GM23338 (cell line): ENCODE results near the gene SNX1. TPM values are rescaled to one million over a fixed set of nuclear protein-coding genes. Genes with fewer than 3 reads are reported as not detected.

ENCODE experiments used
- ATAC-seq: fragments of 200-7000 bp; cut with Tn5 transposase; 3 replicates; pipeline ENCODE4 v1.9.1; 2020
- DNase-seq: peaks from one replicate; pipeline ENCODE4 v3.0.0-alpha.2; 2015; ENCODE audit warnings: low spot score
- H2AFZ ChIP-seq: fragments of 200-600 bp; sonication (generic); 2 replicates; pipeline ENCODE4 v1.8.0; 2016; ENCODE audit warnings: antibody characterized with exemption, mild to moderate bottlenecking, moderate library complexity
- H3F3A ChIP-seq: fragments of 200-600 bp; sonication (generic); replicated peaks from 2 replicates; pipeline ENCODE4 v1.8.0; 2017; ENCODE audit warnings: antibody characterized with exemption, mixed run types, low read depth
- H3K27ac ChIP-seq: fragments of 200-600 bp; sonication (generic); 2 replicates; pipeline ENCODE4 v1.6.1; 2016; ENCODE audit warnings: low read depth
- H3K27me3 ChIP-seq: fragments of 200-600 bp; sonication (generic); 2 replicates; pipeline ENCODE4 v1.8.0; 2016; ENCODE audit warnings: mild to moderate bottlenecking, mixed run types, moderate library complexity; ENCODE audit not compliant: insufficient read depth
- H3K36me3 ChIP-seq: fragments of 200-600 bp; sonication (generic); 2 replicates; pipeline ENCODE4 v1.8.0; 2016; ENCODE audit warnings: mild to moderate bottlenecking; ENCODE audit not compliant: insufficient read depth
- H3K4me1 ChIP-seq: fragments of 200-600 bp; sonication (generic); 2 replicates; pipeline ENCODE4 v1.8.0; 2016; ENCODE audit warnings: mild to moderate bottlenecking, moderate library complexity; ENCODE audit not compliant: insufficient read depth
- H3K4me2 ChIP-seq: fragments of 200-600 bp; sonication (generic); 2 replicates; pipeline ENCODE4 v1.7.1; 2017; ENCODE audit warnings: mixed run types
- H3K4me3 ChIP-seq: fragments of 200-600 bp; sonication (generic); 2 replicates; pipeline ENCODE4 v1.6.1; 2016; ENCODE audit warnings: mixed run types
- H3K79me2 ChIP-seq: fragments of 200-600 bp; sonication (generic); replicated peaks from 2 replicates; pipeline ENCODE4 v1.8.0; 2017; ENCODE audit warnings: mild to moderate bottlenecking; ENCODE audit not compliant: insufficient read depth
- H3K9me2 ChIP-seq: fragments of 200-600 bp; sonication (generic); 2 replicates; pipeline ENCODE4 v1.8.0; 2017; ENCODE audit not compliant: insufficient read depth
- H4K20me1 ChIP-seq: fragments of 200-600 bp; sonication (generic); replicated peaks from 2 replicates; pipeline ENCODE4 v1.8.0; 2017; ENCODE audit warnings: mild to moderate bottlenecking; ENCODE audit not compliant: insufficient read depth
- H3K27ac Mint-ChIP-seq: 2 replicates; pipeline ENCODE4 v1.8.0; 2020; ENCODE audit warnings: inconsistent platforms, mild to moderate bottlenecking, moderate library complexity, mixed read lengths
- H3K27me3 Mint-ChIP-seq: 3 replicates; pipeline ENCODE4 v1.8.0; 2022; ENCODE audit warnings: low read depth, mild to moderate bottlenecking, moderate library complexity, mixed read lengths, inconsistent platforms; ENCODE audit not compliant: insufficient read depth, poor library complexity
- H3K36me3 Mint-ChIP-seq: 3 replicates; pipeline ENCODE4 v1.8.0; 2021; ENCODE audit warnings: low read depth, mild to moderate bottlenecking, inconsistent platforms, moderate library complexity, mixed read lengths
- H3K4me1 Mint-ChIP-seq: 3 replicates; pipeline ENCODE4 v1.8.0; 2020; ENCODE audit warnings: mild to moderate bottlenecking, inconsistent platforms, mixed read lengths
- H3K4me3 Mint-ChIP-seq: 3 replicates; pipeline ENCODE4 v1.8.0; 2021; ENCODE audit warnings: moderate library complexity, mild to moderate bottlenecking, inconsistent platforms, mixed read lengths
- H3K9me3 Mint-ChIP-seq: 3 replicates; pipeline ENCODE4 v1.8.0; 2020; ENCODE audit warnings: moderate library complexity, mild to moderate bottlenecking, inconsistent platforms, mixed read lengths
- CREB1 ChIP-seq: fragments of 250-450 bp; sonication (Bioruptor Pico); IDR thresholded peaks from 2 replicates; pipeline ENCODE4 v1.5.0; 2020; ENCODE audit warnings: low read depth, mild to moderate bottlenecking, moderate library complexity
- EZH2 ChIP-seq: fragments of 200-600 bp; sonication (generic); IDR thresholded peaks from one replicate; pipeline ENCODE4 v1.8.0; 2017; ENCODE audit warnings: antibody characterized with exemption, mild to moderate bottlenecking, low read depth; ENCODE audit not compliant: unreplicated experiment
- EZH2phosphoT487 ChIP-seq: fragments of 200-600 bp; sonication (generic); IDR thresholded peaks from one replicate; pipeline ENCODE4 v1.8.1; 2018; ENCODE audit warnings: antibody characterized with exemption; ENCODE audit not compliant: unreplicated experiment
- JUNB ChIP-seq: IDR thresholded peaks from one replicate; pipeline ENCODE4 v1.6.1; 2016; ENCODE audit warnings: antibody characterized with exemption; ENCODE audit not compliant: unreplicated experiment
- NANOG ChIP-seq: IDR thresholded peaks from 2 replicates; pipeline ENCODE4 v1.6.1; 2016; ENCODE audit warnings: antibody characterized with exemption, borderline replicate concordance
- POLR2AphosphoS5 ChIP-seq: IDR thresholded peaks from 2 replicates; pipeline ENCODE4 v1.6.1; 2016; ENCODE audit warnings: antibody characterized with exemption, low read depth
- STAT1 ChIP-seq: IDR thresholded peaks from one replicate; pipeline ENCODE4 v1.6.1; 2016; ENCODE audit warnings: antibody characterized with exemption; ENCODE audit not compliant: unreplicated experiment
- ZNF114 ChIP-seq: fragments of 250-450 bp; sonication (Bioruptor Pico); IDR thresholded peaks from 2 replicates; pipeline ENCODE4 v1.5.0; 2020; ENCODE audit warnings: mild to moderate bottlenecking, moderate library complexity
- ZNF331 ChIP-seq: fragments of 250-450 bp; sonication (Bioruptor Pico); IDR thresholded peaks from 2 replicates; pipeline ENCODE4 v1.5.0; 2020; ENCODE audit warnings: low read depth, mild to moderate bottlenecking, moderate library complexity
- polyA plus RNA-seq: library from polyadenylated mRNA; unstranded; fragments of >200 nt; fragmentation: Nextera tagmentation; extraction: Ambion mirVana; gene quantifications from 2 replicates; pipeline ENCODE4 v1.2.1, GENCODE V29; 2016
- total RNA-seq: library from RNA; depleted of rRNA; stranded (reverse); fragments of >200 nt; shearing (Covaris generic); gene quantifications from 2 replicates; pipeline ENCODE4 v1.2.3, GENCODE V29; 2014
- TF ChIP-seq, protein P1 (sequence below): fragments of 250-450 bp; sonication (Bioruptor Pico); IDR thresholded peaks from 2 replicates; pipeline ENCODE4 v1.5.0; 2020; ENCODE audit warnings: mild to moderate bottlenecking, moderate library complexity
- TF ChIP-seq, protein P2 (sequence below): IDR thresholded peaks from 2 replicates; pipeline ENCODE4 v1.6.1; 2016; ENCODE audit warnings: antibody characterized with exemption
- TF ChIP-seq, protein P3 (sequence below): IDR thresholded peaks from one replicate; pipeline ENCODE4 v1.6.1; 2018; ENCODE audit warnings: antibody characterized with exemption; ENCODE audit not compliant: unreplicated experiment
- TF ChIP-seq, protein P4 (sequence below), 2 experiments: fragments of 200-600 bp in 1 of 2; sonication (generic) in 1 of 2; conservative IDR thresholded peaks; 2 replicates each; pipeline versions ENCODE4 v1.5.1 to v1.6.1; 2016 to 2017; ENCODE audit warnings: antibody characterized with exemption in 2 of 2, low read depth in 2 of 2, mild to moderate bottlenecking in 2 of 2, moderate library complexity in 1 of 2

Gene SNX1
- total and polyA plus RNA-seq, 2 experiments from 2014 or later, result 33.3 to 33.8 TPM

DNA sequence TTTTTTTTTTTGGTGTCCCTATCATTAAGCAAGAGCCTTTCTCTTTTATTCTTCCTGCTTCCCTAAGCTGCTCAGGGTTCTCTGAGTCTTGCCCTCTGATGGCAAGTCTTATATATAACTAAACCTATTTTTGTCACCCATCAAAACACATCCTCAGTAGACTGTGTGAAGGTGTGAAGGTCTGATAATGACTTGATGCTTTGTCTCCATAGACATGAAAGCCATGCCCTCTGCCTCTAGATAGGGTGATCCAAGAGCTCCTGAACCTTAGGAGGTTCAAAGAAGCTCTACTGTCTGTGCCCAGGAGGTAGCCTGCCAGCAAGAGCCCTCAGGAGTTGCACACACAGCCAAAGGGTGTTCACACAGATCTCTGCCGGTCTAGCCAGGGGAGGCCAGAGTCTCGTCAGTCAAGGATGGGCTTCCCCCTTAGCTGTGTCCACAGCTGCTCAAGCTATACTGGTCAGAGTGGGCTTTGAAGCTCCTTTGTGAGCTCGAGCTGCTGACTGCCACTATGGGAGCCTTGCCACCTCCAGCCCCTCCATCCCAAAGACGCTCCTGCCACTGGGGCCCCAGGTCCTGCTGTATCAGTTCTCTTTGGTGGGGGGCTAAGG lies 42.7 kb downstream of the SNX1 start:
- Mint-ChIP-seq H3K9me3 (no peaks in the 10 kb centered on the region; the same call in 2 of the 3 replicates), H3K4me3 (no peak overlapping the region), H3K4me1 (peaks cover 6% of the 10 kb centered on the region; the same call in 2 of the 3 replicates), H3K36me3 (peaks cover 34% of the 10 kb centered on the region), H3K27me3 (peaks cover 6% of the 10 kb centered on the region), H3K27ac (no peak overlapping the region)
- Histone ChIP-seq H3K36me3 (0 out of 2 replicates have a peak, but pooled peaks cover 3% of the 10 kb centered on the region), H3F3A (peaks cover 4% of the 10 kb centered on the region; the same call in 1 of the 2 replicates), H4K20me1 (no peaks in the 10 kb centered on the region; the same call in 1 of the 2 replicates), H2AFZ (no peak overlapping the region), H3K27me3 (no peaks in the 10 kb centered on the region), H3K4me3 (no peak overlapping the region), H3K9me2 (no peaks in the 10 kb centered on the region), H3K27ac (no peak overlapping the region), H3K4me1 (peaks cover 3% of the 10 kb centered on the region; the same call in 1 of the 2 replicates), H3K79me2 (no peaks in the 10 kb centered on the region), H3K4me2 (no peak overlapping the region)
- DNase-seq (no peak), ATAC-seq (no peak)
- TF ChIP-seq, protein P1, sequence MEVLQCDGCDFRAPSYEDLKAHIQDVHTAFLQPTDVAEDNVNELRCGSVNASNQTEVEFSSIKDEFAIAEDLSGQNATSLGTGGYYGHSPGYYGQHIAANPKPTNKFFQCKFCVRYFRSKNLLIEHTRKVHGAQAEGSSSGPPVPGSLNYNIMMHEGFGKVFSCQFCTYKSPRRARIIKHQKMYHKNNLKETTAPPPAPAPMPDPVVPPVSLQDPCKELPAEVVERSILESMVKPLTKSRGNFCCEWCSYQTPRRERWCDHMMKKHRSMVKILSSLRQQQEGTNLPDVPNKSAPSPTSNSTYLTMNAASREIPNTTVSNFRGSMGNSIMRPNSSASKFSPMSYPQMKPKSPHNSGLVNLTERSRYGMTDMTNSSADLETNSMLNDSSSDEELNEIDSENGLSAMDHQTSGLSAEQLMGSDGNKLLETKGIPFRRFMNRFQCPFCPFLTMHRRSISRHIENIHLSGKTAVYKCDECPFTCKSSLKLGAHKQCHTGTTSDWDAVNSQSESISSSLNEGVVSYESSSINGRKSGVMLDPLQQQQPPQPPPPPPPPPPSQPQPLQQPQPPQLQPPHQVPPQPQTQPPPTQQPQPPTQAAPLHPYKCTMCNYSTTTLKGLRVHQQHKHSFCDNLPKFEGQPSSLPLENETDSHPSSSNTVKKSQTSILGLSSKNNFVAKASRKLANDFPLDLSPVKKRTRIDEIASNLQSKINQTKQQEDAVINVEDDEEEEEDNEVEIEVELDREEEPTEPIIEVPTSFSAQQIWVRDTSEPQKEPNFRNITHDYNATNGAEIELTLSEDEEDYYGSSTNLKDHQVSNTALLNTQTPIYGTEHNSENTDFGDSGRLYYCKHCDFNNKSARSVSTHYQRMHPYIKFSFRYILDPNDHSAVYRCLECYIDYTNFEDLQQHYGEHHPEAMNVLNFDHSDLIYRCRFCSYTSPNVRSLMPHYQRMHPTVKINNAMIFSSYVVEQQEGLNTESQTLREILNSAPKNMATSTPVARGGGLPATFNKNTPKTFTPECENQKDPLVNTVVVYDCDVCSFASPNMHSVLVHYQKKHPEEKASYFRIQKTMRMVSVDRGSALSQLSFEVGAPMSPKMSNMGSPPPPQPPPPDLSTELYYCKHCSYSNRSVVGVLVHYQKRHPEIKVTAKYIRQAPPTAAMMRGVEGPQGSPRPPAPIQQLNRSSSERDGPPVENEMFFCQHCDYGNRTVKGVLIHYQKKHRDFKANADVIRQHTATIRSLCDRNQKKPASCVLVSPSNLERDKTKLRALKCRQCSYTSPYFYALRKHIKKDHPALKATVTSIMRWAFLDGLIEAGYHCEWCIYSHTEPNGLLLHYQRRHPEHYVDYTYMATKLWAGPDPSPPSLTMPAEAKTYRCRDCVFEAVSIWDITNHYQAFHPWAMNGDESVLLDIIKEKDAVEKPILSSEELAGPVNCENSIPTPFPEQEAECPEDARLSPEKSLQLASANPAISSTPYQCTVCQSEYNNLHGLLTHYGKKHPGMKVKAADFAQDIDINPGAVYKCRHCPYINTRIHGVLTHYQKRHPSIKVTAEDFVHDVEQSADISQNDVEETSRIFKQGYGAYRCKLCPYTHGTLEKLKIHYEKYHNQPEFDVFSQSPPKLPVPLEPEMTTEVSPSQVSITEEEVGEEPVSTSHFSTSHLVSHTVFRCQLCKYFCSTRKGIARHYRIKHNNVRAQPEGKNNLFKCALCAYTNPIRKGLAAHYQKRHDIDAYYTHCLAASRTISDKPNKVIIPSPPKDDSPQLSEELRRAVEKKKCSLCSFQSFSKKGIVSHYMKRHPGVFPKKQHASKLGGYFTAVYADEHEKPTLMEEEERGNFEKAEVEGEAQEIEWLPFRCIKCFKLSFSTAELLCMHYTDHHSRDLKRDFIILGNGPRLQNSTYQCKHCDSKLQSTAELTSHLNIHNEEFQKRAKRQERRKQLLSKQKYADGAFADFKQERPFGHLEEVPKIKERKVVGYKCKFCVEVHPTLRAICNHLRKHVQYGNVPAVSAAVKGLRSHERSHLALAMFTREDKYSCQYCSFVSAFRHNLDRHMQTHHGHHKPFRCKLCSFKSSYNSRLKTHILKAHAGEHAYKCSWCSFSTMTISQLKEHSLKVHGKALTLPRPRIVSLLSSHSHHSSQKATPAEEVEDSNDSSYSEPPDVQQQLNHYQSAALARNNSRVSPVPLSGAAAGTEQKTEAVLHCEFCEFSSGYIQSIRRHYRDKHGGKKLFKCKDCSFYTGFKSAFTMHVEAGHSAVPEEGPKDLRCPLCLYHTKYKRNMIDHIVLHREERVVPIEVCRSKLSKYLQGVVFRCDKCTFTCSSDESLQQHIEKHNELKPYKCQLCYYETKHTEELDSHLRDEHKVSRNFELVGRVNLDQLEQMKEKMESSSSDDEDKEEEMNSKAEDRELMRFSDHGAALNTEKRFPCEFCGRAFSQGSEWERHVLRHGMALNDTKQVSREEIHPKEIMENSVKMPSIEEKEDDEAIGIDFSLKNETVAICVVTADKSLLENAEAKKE, result no peak
- no peak for TF ChIP-seq CREB1 (CRISPR knock-in tag)
- no peak for TF ChIP-seq EZH2
- no peak for TF ChIP-seq ZNF331 (CRISPR knock-in tag)
- TF ChIP-seq, protein P2, sequence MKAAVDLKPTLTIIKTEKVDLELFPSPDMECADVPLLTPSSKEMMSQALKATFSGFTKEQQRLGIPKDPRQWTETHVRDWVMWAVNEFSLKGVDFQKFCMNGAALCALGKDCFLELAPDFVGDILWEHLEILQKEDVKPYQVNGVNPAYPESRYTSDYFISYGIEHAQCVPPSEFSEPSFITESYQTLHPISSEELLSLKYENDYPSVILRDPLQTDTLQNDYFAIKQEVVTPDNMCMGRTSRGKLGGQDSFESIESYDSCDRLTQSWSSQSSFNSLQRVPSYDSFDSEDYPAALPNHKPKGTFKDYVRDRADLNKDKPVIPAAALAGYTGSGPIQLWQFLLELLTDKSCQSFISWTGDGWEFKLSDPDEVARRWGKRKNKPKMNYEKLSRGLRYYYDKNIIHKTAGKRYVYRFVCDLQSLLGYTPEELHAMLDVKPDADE, result no peak
- no peak for TF ChIP-seq EZH2phosphoT487
- TF ChIP-seq, protein P3, sequence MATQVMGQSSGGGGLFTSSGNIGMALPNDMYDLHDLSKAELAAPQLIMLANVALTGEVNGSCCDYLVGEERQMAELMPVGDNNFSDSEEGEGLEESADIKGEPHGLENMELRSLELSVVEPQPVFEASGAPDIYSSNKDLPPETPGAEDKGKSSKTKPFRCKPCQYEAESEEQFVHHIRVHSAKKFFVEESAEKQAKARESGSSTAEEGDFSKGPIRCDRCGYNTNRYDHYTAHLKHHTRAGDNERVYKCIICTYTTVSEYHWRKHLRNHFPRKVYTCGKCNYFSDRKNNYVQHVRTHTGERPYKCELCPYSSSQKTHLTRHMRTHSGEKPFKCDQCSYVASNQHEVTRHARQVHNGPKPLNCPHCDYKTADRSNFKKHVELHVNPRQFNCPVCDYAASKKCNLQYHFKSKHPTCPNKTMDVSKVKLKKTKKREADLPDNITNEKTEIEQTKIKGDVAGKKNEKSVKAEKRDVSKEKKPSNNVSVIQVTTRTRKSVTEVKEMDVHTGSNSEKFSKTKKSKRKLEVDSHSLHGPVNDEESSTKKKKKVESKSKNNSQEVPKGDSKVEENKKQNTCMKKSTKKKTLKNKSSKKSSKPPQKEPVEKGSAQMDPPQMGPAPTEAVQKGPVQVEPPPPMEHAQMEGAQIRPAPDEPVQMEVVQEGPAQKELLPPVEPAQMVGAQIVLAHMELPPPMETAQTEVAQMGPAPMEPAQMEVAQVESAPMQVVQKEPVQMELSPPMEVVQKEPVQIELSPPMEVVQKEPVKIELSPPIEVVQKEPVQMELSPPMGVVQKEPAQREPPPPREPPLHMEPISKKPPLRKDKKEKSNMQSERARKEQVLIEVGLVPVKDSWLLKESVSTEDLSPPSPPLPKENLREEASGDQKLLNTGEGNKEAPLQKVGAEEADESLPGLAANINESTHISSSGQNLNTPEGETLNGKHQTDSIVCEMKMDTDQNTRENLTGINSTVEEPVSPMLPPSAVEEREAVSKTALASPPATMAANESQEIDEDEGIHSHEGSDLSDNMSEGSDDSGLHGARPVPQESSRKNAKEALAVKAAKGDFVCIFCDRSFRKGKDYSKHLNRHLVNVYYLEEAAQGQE, result no peak
- TF ChIP-seq ZNF114 (CRISPR knock-in tag), result no peak
- TF ChIP-seq POLR2AphosphoS5, result no peak
- no peak for TF ChIP-seq JUNB
- TF ChIP-seq NANOG, result no peak
- TF ChIP-seq, protein P4, sequence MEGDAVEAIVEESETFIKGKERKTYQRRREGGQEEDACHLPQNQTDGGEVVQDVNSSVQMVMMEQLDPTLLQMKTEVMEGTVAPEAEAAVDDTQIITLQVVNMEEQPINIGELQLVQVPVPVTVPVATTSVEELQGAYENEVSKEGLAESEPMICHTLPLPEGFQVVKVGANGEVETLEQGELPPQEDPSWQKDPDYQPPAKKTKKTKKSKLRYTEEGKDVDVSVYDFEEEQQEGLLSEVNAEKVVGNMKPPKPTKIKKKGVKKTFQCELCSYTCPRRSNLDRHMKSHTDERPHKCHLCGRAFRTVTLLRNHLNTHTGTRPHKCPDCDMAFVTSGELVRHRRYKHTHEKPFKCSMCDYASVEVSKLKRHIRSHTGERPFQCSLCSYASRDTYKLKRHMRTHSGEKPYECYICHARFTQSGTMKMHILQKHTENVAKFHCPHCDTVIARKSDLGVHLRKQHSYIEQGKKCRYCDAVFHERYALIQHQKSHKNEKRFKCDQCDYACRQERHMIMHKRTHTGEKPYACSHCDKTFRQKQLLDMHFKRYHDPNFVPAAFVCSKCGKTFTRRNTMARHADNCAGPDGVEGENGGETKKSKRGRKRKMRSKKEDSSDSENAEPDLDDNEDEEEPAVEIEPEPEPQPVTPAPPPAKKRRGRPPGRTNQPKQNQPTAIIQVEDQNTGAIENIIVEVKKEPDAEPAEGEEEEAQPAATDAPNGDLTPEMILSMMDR (conservative IDR thresholded peaks at IDR 0.05; ENCODE audit: low read depth in 2 of 2), result no peak
- no peak for TF ChIP-seq STAT1
